IPS-20b (cell line): Measurements from ENCODE around the gene ARL4D.
A peak's percentile ranks its signal among the peaks of the same experiment; 100 is the strongest.

Experiments
- H3K27ac ChIP-seq: one replicate; pipeline ENCODE4 v1.5.1; 2013; ENCODE audit warnings: low read length
- H3K27me3 ChIP-seq: 2 replicates; pipeline ENCODE4 v1.6.1; 2013; ENCODE audit warnings: mild to moderate bottlenecking, low read length, inconsistent platforms; ENCODE audit not compliant: insufficient read depth
- H3K36me3 ChIP-seq: 2 replicates; pipeline ENCODE4 v1.6.1; 2013; ENCODE audit warnings: low read depth, mild to moderate bottlenecking, inconsistent platforms, low read length, moderate library complexity; ENCODE audit not compliant: insufficient read depth
- H3K4me1 ChIP-seq: 2 replicates; pipeline ENCODE4 v1.6.1; 2013; ENCODE audit warnings: mild to moderate bottlenecking, control low read depth, inconsistent platforms, low read length, moderate library complexity; ENCODE audit not compliant: insufficient read depth
- H3K4me3 ChIP-seq: 2 replicates; pipeline ENCODE4 v1.5.1; 2013; ENCODE audit warnings: mild to moderate bottlenecking, low read length, inconsistent platforms
- H3K9ac ChIP-seq: 2 replicates; pipeline ENCODE4 v1.6.1; 2013; ENCODE audit warnings: low read depth, mild to moderate bottlenecking, inconsistent platforms, low read length, moderate library complexity
- H3K9me3 ChIP-seq: 2 replicates; pipeline ENCODE4 v1.6.1; 2013; ENCODE audit warnings: mild to moderate bottlenecking, low read depth, low read length, inconsistent platforms; ENCODE audit not compliant: insufficient read depth

The ARL4D gene

GRCh38 chr17:43398724-43399595 is at the start of gene ARL4D:
TSS of gene ARL4D (plus strand) at chr17:43398993. CDS start at chr17:43399733, 740 bp downstream.
- Histone ChIP-seq H3K27ac (no peak within 1 kb of the TSS), H3K27me3 (no peaks in the 10 kb centered on the region), H3K4me1 (no peaks in the 10 kb centered on the region), H3K36me3 (no peaks in the 10 kb centered on the region; the same call in 1 of the 2 replicates), H3K9me3 (no peaks in the 10 kb centered on the region), H3K4me3 (peak within 1 kb of the TSS; percentile 59), H3K9ac (peak within 1 kb of the TSS; percentile 70)

- no peaks in the 10 kb centered on the region for H3K27me3 ChIP-seq
- H3K9me3 ChIP-seq, result peaks cover 32% of the 10 kb centered on the region
- H3K4me1 ChIP-seq, result peaks cover 12% of the 10 kb centered on the region
- peaks cover 14% of the 10 kb centered on the region; the same call in 1 of the 2 replicates for H3K36me3 ChIP-seq
- no peak overlapping the region for H3K9ac ChIP-seq
- no peak overlapping the region for H3K27ac ChIP-seq
- H3K4me3 ChIP-seq, result no peak overlapping the region
These were observed 49.7 kb upstream of the ARL4D start for GRCh38 chr17:43349142-43349541.

GRCh38 chr17:43350888-43351361 is 47.9 kb upstream of the ARL4D start:
- no peaks in the 10 kb centered on the region for H3K27me3 ChIP-seq
- H3K4me1 ChIP-seq, result peaks cover 16% of the 10 kb centered on the region
- H3K27ac ChIP-seq, result no peak overlapping the region
- no peak overlapping the region for H3K4me3 ChIP-seq
- peaks cover 32% of the 10 kb centered on the region for H3K9me3 ChIP-seq
- no peak overlapping the region for H3K9ac ChIP-seq
- H3K36me3 ChIP-seq, result peaks cover 14% of the 10 kb centered on the region; the same call in 1 of the 2 replicates

GRCh38 chr17:43351691-43352090 is 47.1 kb upstream of the ARL4D start:
- no peaks in the 10 kb centered on the region; the same call in 1 of the 2 replicates for H3K27me3 ChIP-seq
- H3K4me1 ChIP-seq, result peaks cover 17% of the 10 kb centered on the region
- peaks cover 32% of the 10 kb centered on the region for H3K9me3 ChIP-seq
- peaks cover 14% of the 10 kb centered on the region; the same call in 1 of the 2 replicates for H3K36me3 ChIP-seq
- no peak overlapping the region for H3K4me3 ChIP-seq
- no peak overlapping the region for H3K27ac ChIP-seq
- H3K9ac ChIP-seq, result no peak overlapping the region

- H3K27ac ChIP-seq, result no peak overlapping the region
- peaks cover 17% of the 10 kb centered on the region for H3K4me1 ChIP-seq
- no peak overlapping the region for H3K9ac ChIP-seq
- H3K4me3 ChIP-seq, result no peak overlapping the region
- H3K9me3 ChIP-seq, result peaks cover 22% of the 10 kb centered on the region
- peaks cover 7% of the 10 kb centered on the region; the same call in 1 of the 2 replicates for H3K36me3 ChIP-seq
- H3K27me3 ChIP-seq, result peaks cover 2% of the 10 kb centered on the region; the same call in 1 of the 2 replicates
These were observed 46.0 kb upstream of the ARL4D start for GRCh38 chr17:43352579-43353331.

- Histone ChIP-seq H3K4me3 (no peak overlapping the region), H3K9ac (no peak overlapping the region), H3K36me3 (peaks cover under 1% of the 10 kb centered on the region; the same call in 1 of the 2 replicates), H3K9me3 (peaks cover 15% of the 10 kb centered on the region), H3K27ac (no peak overlapping the region), H3K27me3 (peaks cover 9% of the 10 kb centered on the region; the same call in 1 of the 2 replicates), H3K4me1 (peaks cover 17% of the 10 kb centered on the region)
These were observed 45.4 kb upstream of the ARL4D start for GRCh38 chr17:43353393-43353792.

- Histone ChIP-seq H3K4me1 (peaks cover 17% of the 10 kb centered on the region), H3K36me3 (no peaks in the 10 kb centered on the region), H3K9ac (no peak overlapping the region), H3K27me3 (peaks cover 18% of the 10 kb centered on the region), H3K4me3 (no peak overlapping the region), H3K27ac (no peak overlapping the region), H3K9me3 (peaks cover 6% of the 10 kb centered on the region; the same call in 1 of the 2 replicates)
These were observed 44.4 kb upstream of the ARL4D start for GRCh38 chr17:43354371-43354770.

- H3K27me3 ChIP-seq, result peaks cover 25% of the 10 kb centered on the region
- no peaks in the 10 kb centered on the region for H3K36me3 ChIP-seq
- H3K4me1 ChIP-seq, result peaks cover 17% of the 10 kb centered on the region
- H3K9me3 ChIP-seq, result no peaks in the 10 kb centered on the region
- no peak overlapping the region for H3K4me3 ChIP-seq
- no peak overlapping the region for H3K9ac ChIP-seq
- no peak overlapping the region for H3K27ac ChIP-seq
These were observed 42.3 kb upstream of the ARL4D start for GRCh38 chr17:43356450-43356849.

- no peak overlapping the region for H3K4me3 ChIP-seq
- no peaks in the 10 kb centered on the region for H3K9me3 ChIP-seq
- H3K9ac ChIP-seq, result no peak overlapping the region
- H3K36me3 ChIP-seq, result no peaks in the 10 kb centered on the region
- peaks cover 17% of the 10 kb centered on the region for H3K4me1 ChIP-seq
- no peak overlapping the region for H3K27ac ChIP-seq
- peaks cover 25% of the 10 kb centered on the region for H3K27me3 ChIP-seq
These were observed 41.8 kb upstream of the ARL4D start for GRCh38 chr17:43356999-43357398.

- Histone ChIP-seq H3K27ac (no peak overlapping the region), H3K9ac (peak overlapping the region; percentile 72; the same call in 1 of the 2 replicates), H3K4me1 (peaks cover 6% of the 10 kb centered on the region), H3K9me3 (no peaks in the 10 kb centered on the region), H3K4me3 (peak overlapping the region; percentile 78), H3K36me3 (no peaks in the 10 kb centered on the region), H3K27me3 (peaks cover 35% of the 10 kb centered on the region)
These were observed 39.2 kb upstream of the ARL4D start for GRCh38 chr17:43359469-43360110.

GRCh38 chr17:43360376-43360738 is 38.4 kb upstream of the ARL4D start:
- Histone ChIP-seq H3K4me1 (peaks cover 4% of the 10 kb centered on the region), H3K4me3 (peak overlapping the region; percentile 78), H3K9ac (peak overlapping the region; percentile 72; the same call in 1 of the 2 replicates), H3K27me3 (peaks cover 36% of the 10 kb centered on the region), H3K27ac (peak overlapping the region; percentile 15), H3K36me3 (no peaks in the 10 kb centered on the region), H3K9me3 (no peaks in the 10 kb centered on the region)
